ENCODE results near the gene NTNG1.

GRCh38 chr1:107486349-107486748, 345.5 kb downstream of the NTNG1 start:
- no peak for TF ChIP-seq POLR2A (IDR thresholded peaks at IDR 0.05; ENCODE audit: low read length)
- TF ChIP-seq GATA1 (IDR thresholded peaks at IDR 0.05; ENCODE audit: low read depth, low read length) = no peak

All from erythroblast (primary cell).